ENCODE measurements around the gene LRRC41. TPM values are rescaled to one million over a fixed set of nuclear protein-coding genes. Genes with fewer than 3 reads are reported as not detected.

Gene LRRC41
- total and polyA plus RNA-seq, 2 of the 13 experiments (the other 11 are each of a cell fraction or from before 2014, with no cell fraction given), result 48.1 to 53.6 TPM

- TF ChIP-seq ZNF609 (CRISPR knock-in tag; IDR thresholded peaks at IDR 0.05; ENCODE audit: borderline replicate concordance), result no peak; the same call in 1 of the 2 replicates
- TF ChIP-seq RXRB (CRISPR knock-in tag; IDR thresholded peaks at IDR 0.05; ENCODE audit: borderline replicate concordance), result peak; percentile 29
- no peak for TF ChIP-seq SP2 (CRISPR knock-in tag; IDR thresholded peaks at IDR 0.05)
- no peak for TF ChIP-seq TMF1 (CRISPR knock-in tag; IDR thresholded peaks at IDR 0.05; ENCODE audit: low read depth)
- no peak for TF ChIP-seq ZNF572 (CRISPR knock-in tag; IDR thresholded peaks at IDR 0.05)
- TF ChIP-seq ZHX2 (IDR thresholded peaks at IDR 0.05; ENCODE audit: low read depth), result peak; percentile 94
- TF ChIP-seq ZHX2 (CRISPR knock-in tag; IDR thresholded peaks at IDR 0.05; ENCODE audit: borderline replicate concordance), result no peak
- peak; percentile 80; the same call in 1 of the 2 replicates for TF ChIP-seq ZNF670 (CRISPR knock-in tag; IDR thresholded peaks at IDR 0.05; ENCODE audit: borderline replicate concordance)
- TF ChIP-seq HIC2 (CRISPR knock-in tag; IDR thresholded peaks at IDR 0.05; ENCODE audit: low read depth), result no peak
- TF ChIP-seq DRAP1 (CRISPR knock-in tag; IDR thresholded peaks at IDR 0.05), result peak; percentile 30; the same call in 1 of the 2 replicates
- no peak; the same call in 1 of the 2 replicates for TF ChIP-seq ZNF792 (CRISPR knock-in tag; IDR thresholded peaks at IDR 0.05)
- no peak for TF ChIP-seq ZNF354B (CRISPR knock-in tag; IDR thresholded peaks at IDR 0.05)
- peak; percentile 77 for TF ChIP-seq HDAC1 (CRISPR knock-in tag; IDR thresholded peaks at IDR 0.05)
Observed at GRCh38 chr1:46303038-46303871, at the start of gene LRRC41, which contains the start of gene UQCRH (continued).
